ENCODE results near the gene TPO.

TPO gene

DNA sequence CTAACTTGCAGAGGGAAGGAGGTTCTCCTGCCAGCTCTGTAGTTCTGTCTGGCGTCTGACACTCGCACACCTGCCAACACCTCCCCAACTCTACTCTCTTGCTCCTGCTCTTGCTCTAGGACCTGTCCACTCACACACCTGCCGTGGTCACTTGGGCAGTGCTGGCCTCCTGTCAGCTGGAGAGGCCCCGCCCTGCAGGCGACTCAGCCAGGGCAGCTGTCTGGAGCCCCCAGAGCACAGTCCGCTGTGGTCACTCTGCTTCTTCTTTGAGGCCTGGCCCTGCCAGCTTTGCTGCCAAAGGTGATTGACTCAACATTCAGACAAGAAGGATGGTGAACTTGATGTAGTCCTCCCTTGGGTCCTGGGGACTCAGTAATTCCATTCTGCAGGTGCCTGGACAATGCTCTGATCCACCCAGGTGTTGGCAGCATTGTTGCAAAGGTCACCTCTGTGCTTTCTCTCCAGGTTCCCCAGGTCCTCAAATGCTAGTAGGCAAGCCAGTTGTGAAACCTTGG, 18.7 kb downstream of the TPO start:
- no peak for DNase-seq (ENCODE audit: extremely low read depth, low read depth)
- TF ChIP-seq, protein P1, sequence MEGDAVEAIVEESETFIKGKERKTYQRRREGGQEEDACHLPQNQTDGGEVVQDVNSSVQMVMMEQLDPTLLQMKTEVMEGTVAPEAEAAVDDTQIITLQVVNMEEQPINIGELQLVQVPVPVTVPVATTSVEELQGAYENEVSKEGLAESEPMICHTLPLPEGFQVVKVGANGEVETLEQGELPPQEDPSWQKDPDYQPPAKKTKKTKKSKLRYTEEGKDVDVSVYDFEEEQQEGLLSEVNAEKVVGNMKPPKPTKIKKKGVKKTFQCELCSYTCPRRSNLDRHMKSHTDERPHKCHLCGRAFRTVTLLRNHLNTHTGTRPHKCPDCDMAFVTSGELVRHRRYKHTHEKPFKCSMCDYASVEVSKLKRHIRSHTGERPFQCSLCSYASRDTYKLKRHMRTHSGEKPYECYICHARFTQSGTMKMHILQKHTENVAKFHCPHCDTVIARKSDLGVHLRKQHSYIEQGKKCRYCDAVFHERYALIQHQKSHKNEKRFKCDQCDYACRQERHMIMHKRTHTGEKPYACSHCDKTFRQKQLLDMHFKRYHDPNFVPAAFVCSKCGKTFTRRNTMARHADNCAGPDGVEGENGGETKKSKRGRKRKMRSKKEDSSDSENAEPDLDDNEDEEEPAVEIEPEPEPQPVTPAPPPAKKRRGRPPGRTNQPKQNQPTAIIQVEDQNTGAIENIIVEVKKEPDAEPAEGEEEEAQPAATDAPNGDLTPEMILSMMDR (IDR thresholded peaks at IDR 0.05; ENCODE audit: low read depth, low read length): no peak

DNA sequence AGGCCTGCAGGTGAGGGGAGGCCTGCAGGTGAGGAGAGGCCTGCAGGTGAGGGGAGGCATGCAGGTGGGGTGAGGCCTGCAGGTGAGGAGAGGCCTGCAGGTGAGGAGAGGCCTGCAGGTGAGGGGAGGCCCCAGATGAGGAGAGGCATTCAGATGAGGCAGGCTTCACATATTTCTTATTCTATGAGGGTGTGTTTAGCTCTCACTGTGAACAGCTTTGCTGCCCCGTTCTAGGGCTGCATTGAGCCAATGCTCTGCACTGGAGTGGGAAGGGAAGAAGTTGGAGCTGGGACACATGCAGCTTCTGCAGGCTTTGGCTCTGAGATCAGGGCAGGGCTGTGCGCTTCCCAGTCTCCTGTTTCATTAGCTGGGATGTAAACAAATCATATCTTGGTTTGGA, 19.5 kb downstream of the TPO start:
- no peak for DNase-seq (ENCODE audit: extremely low read depth, low read depth)
- TF ChIP-seq, protein P1 (IDR thresholded peaks at IDR 0.05; ENCODE audit: low read depth, low read length): no peak

GRCh38 chr2:1436369-1436768, 23.1 kb downstream of the TPO start:
- TF ChIP-seq, protein P1 (IDR thresholded peaks at IDR 0.05; ENCODE audit: low read depth, low read length): no peak
- DNase-seq (ENCODE audit: extremely low read depth, low read depth): no peak

DNA sequence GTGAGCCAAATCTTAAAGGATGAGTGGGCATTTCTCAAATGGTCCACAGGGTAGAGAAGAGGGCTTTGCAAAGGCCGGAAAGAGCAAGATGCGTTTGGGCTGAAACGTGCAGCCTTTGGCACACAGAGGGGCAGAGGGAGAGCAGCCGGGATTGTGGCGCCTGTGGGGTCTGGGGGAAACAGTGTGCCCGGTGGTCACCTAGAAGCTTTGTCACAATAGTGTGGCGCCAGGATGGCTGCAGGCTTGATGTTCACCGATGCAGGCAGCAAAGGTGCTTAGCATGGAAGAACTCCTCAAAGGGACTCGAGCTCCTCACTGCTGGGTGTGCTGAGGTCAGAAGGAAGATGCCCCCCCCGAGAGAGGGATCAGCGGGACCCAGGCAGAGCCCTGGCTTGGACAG, 23.8 kb downstream of the TPO start:
- no peak for DNase-seq (ENCODE audit: extremely low read depth, low read depth)
- TF ChIP-seq, protein P1 (IDR thresholded peaks at IDR 0.05; ENCODE audit: low read depth, low read length): no peak

DNA sequence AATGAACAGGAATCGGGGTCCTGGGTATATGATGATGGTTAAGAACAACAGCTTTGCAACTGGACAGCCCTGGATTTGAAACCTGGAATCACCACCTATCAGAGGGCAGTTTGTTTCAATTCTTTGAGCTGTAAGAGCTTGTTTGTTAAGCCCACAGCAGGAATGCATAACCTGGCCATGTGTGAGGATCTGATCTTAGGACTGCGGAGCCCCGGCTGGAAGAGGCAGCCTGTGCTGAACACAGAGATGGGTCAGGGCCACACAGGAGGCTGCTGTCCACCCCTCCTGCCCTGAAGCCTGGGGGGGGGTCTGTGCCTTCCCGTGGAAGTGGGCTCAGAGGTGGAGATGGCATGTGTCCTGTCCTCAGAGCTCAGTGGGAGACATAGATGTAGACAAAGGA, 24.3 kb downstream of the TPO start:
- no peak for DNase-seq (ENCODE audit: extremely low read depth, low read depth)
- TF ChIP-seq, protein P1 (IDR thresholded peaks at IDR 0.05; ENCODE audit: low read depth, low read length): no peak

GRCh38 chr2:1438972-1439371, 25.7 kb downstream of the TPO start:
- TF ChIP-seq, protein P1 (IDR thresholded peaks at IDR 0.05; ENCODE audit: low read depth, low read length): no peak
- DNase-seq (ENCODE audit: extremely low read depth, low read depth): no peak

DNA sequence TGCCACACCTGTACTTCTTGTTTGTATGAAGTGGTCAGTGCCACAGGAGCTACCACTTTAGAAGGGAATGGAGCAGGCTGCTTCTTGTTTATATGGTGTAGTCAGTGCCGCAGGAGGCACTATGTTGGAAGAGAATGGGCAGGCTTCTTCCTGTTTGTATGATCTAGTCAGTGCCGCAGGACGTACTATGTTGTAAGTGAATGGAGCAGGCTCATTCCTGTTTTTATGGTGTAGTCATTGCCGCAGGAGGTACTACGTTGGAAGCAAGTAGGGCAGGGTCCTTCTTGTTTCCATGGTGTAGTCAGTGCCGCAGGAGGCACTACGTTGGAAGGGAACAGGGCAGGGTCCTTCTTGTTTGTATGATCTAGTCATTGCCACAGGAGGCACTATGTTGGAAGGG, 27.3 kb downstream of the TPO start:
- no peak for DNase-seq (ENCODE audit: extremely low read depth, low read depth)
- TF ChIP-seq, protein P1 (IDR thresholded peaks at IDR 0.05; ENCODE audit: low read depth, low read length): no peak

All from AG09319 (cell line).